HG03108 (cell line): ENCODE data around the gene MB21D2.
"Not testable (repeated sequence)": the region's sequence is repeated elsewhere in the genome, so short reads cannot be mapped to it uniquely, and the experiment has no call there.

Source experiments
- ATAC-seq: cut with Tn5 transposase; IDR thresholded peaks from one replicate; pipeline ENCODE4 v1.9.1; 2021; ENCODE audit warnings: moderate library complexity; ENCODE audit not compliant: unreplicated experiment

Gene MB21D2

DNA sequence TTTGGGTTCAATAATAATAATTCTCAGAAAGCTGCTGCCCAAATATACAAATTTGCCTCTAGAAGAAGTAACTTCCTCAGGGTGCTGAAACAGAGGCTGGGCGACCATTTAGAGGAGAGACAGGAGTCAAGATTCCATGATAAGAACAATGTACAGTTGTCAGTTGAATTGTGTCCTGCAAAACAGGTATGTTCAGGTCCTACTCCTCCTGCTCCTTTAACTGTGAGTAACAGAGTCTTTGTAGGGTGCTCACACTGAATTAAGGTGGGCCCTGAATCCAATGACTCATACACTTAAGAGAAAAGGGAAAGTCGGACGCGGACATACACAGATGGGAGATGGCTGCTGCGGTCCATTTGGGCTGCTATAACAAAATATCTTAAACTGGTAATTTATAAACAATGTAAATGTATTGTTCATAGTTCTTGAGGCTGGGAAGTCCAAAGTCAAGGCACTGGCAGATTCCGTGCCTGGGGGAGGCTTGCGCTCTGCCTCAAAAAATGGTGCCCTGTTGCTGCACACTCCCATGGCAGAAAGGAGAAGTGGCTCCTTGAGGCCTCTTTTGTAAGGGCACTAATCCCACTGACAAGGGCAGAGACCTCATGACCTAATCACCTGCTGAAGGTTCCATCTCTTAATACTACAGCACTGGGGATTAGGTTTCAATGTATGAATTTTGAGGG, 55.1 kb downstream of the MB21D2 start:
- ATAC-seq: no peak

- ATAC-seq: peak; percentile 54
Measured at GRCh38 chr3:192861972-192862371, 55.7 kb downstream of the MB21D2 start.

DNA sequence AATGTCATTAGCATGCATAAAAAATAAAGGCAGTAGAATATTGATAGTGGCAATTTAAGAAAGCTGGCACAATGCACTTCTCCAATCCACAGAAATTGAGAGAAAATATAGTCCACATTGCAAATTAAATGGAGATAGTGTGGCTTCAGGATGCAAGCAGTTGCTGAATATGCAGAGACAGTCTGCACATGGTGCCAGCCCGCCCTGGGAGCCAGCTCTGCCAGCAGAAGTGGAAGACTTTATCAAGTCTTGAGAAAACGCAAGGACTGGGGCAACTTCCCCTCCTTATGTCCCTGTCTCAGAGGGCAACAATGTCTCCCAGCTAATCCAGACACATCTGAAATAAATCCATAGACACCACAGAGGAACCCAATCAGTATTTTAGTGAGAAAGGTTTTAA, 57.2 kb downstream of the MB21D2 start:
- ATAC-seq: no peak

DNA sequence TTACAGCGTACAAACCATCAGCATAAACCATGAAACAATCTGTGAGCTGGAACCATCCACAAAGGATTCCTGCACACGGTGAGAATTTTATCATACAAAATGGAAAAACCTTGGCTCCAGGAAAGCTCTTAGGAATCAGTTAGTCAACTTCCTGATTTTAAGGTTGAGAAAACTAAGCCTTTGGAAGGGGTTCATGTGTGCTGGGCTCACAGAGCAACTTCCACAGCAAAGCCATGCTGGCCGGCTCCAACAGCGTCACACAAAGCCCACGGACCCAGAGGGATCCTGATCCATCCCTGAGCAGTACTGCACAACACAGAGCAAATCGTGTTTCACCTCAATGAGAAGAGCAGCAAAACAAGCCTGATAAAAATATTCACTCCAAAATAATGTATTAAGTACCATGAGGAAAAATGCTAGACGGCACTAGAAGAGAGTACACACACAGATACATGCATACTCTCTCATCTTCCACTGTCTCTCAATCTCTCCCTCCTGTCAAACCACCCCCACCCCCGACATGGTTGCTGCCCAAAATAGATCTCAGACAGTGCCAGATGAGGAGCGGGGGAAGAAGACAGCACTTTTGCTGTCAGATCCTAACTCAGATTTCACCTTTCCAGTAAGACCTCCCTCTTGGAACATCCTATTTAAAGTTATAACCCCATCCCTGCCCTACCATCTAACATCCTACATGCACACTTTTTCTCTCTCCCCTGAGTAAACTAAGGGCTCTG, 58.6 kb downstream of the MB21D2 start:
- ATAC-seq: no peak

DNA sequence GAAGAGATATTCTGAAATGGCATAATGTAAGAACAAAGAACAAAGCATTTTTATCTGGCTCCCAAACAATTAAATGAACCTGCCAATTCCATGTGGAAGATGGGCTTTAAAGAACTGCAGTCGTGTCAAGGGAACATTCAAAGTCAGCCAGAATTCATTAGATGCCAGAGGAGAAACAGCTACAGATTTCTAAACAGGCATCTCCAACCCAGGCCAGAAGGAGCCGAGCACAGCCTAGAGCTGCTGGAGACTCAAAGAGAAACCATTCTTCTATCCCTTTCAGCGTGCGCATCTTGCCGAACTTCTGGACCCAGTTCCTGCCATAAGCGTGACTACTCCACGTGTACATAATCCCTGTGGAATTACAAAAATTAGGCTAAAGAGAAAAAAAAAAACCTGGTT, 60.4 kb downstream of the MB21D2 start:
- ATAC-seq: no peak

GRCh38 chr3:192855434-192855833, 62.2 kb downstream of the MB21D2 start:
- no peak for ATAC-seq

GRCh38 chr3:192851821-192852372, 65.8 kb downstream of the MB21D2 start:
- no peak for ATAC-seq

DNA sequence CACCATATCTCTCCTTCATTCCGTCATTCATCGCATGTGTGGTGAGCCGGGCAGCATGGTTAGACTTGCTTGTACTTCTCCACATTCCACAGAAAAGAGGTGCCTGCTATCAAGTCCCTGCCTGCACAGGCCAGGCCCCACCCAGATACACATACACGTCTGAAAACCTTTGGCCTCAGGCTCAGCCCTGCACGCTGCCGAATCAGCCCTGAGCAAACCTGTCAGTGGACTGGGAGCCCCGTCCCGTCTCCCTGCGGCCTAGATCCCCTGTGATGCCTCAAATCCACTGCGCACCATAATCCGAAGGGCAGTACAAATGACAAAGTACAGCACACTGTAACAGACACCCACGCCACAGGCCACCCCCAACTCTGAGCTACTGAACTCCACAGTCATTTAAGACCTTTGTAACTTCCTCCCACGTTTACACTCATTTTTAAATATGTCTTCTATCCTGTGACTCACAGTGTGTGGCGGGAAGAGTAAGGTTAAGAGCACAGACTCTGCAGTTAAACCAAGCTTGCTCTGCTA, 67.1 kb downstream of the MB21D2 start:
- ATAC-seq: peak; percentile 47

DNA sequence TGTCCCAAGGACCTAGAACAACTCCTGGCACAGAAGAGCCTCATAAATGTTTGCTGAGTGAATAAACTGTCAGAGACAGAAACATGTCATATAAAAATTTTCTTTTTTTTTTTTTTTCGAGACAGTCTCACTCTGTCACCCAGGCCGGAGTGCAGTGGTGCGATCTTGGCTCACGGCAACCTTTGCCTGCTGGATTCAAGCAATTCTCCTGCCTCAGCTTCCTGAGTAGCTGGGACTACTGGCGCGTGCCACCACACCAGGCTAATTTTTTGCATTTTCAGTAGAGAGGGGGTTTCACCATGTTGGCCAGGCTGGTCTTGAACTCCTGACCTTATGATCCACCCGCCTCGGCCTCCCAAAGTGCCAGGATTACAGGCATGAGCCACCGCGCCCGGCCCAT, 67.8 kb downstream of the MB21D2 start:
- not testable (repeated sequence) for ATAC-seq

- no peak for ATAC-seq
Measured at GRCh38 chr3:192848371-192849233, 69.1 kb downstream of the MB21D2 start.

GRCh38 chr3:192847941-192848340, 69.7 kb downstream of the MB21D2 start:
- no peak for ATAC-seq

GRCh38 chr3:192845526-192845855, 72.2 kb downstream of the MB21D2 start:
- no peak for ATAC-seq

DNA sequence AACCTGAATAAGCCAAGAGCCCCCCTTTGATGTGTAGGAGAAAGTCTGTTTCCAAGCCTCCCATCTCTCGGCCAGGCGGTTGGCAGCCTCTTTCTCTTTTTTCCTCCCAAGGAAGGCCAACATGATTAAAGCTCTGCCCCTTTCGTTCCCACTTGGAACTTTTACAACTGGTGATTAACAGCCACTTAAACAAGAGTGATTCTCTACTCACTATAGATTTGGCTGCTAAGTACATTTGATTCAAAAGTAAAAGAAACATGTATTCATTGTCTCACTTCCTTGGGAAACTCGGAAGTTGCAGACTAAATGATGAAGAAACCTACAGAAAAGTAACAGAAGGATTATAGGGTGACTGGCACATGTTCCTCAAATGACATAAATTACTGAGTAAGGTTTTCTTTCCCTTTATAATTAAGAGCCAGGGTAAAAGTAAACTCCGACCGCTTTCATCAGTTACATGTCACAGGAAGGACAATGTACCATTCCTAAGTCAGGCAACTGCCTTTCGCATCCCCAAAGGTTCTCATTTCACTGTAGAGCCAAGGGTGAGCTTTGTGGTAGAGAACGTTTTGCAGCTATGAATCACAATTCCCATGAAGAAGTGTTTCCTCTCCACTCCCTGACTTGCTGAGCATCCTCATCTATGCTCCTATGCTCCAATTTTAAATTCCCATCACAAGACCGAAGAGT, 72.7 kb downstream of the MB21D2 start:
- no peak for ATAC-seq

- no peak for ATAC-seq
Measured at GRCh38 chr3:192844486-192844765, 73.2 kb downstream of the MB21D2 start.

DNA sequence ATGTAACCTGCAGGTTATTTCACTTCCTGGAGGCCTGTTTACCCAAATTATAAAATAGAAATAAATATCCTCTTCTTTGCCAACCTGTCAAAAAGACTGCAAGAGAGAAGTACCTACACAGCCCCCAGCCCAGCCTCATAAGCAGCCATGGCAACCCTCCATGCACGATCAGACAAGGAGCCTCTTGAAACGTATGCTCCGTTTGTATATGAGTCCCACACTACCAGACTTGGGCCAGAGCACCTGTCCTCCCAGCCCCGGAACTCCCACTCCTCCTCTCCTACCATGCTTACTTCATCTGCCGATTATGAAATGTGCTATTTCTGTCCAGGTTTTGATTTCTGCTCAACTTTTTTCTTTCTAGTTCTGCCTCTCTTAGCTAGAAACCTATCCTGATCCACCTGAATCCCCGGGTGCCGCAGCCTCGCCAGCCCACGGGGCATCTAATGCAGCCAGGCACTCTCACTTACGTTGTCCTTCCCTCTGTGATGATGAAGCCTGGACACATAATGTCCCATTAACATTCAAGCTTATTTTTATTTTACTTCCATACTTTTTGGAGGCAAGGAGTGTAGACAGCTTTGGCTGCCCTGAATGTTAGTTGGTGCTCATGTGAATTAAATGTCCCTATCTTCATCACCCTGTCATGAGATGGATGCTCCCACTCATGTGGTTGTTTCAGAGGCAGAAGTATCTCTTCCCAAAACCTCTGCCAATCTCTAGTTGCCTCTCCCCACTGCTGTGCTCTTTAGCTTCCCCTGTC, 73.8 kb downstream of the MB21D2 start:
- no peak for ATAC-seq

DNA sequence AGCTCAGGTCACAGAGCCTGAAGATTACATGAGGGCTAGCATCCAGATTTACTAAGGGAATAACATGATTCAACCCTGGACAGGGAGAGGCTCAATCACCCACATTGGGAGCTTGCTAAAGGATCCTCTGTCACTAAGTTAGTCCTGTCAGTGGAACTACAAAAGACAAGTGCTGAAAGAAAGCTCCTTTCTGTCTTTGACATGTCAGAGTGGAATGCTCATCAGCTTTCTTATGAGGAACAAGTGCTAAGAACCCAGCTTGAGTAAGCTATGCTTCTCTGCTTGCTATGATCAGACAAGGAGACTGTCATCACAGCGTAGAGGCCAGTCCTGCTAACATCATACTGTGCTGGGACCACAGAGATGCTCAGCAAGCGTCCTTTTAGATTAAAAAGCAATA, 74.5 kb downstream of the MB21D2 start:
- ATAC-seq: no peak

- ATAC-seq: no peak
Measured at GRCh38 chr3:192842711-192843110, 74.9 kb downstream of the MB21D2 start.

GRCh38 chr3:192842138-192842537, 75.5 kb downstream of the MB21D2 start:
- ATAC-seq: no peak

- no peak for ATAC-seq
Measured at GRCh38 chr3:192841428-192841827, 76.2 kb downstream of the MB21D2 start.

DNA sequence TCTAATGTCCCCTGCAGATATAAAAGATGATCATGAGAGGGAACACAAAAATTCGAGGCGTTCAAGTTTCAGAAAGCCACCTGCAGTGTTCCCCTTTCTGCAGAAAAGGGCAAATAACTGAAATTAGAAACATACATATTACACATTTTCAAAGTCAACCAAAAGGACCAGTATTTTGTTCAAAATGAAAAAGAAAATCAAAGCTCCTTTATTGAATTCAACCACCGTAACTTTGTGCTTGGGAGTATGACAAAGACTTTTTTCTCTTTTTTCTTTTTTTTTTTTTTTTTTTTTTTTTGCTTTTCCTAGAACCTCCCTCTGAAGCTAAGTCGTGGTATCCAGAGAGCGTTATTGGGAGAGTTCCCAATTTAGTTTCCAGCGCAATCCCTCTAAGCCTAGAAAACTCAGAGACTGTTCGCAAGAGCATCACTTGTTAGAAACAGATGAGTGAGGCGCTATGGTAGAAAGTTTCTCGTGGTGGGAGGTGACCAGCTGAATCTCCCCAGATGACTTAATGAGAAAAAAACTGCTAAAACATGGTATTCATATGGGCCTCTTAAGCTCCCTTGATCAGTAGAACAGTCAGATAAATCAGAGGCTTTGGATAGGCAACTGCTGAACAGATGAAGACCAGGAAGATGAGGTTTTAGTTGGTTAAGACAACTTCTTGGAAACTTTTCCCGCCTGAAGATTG, 77.4 kb downstream of the MB21D2 start:
- no peak for ATAC-seq
